NB4 (cell line): ENCODE data around the gene IGF2BP3.

Experiments used
- CTCF ChIP-seq: IDR thresholded peaks from one replicate; pipeline ENCODE4 v1.5.1; 2012; ENCODE audit warnings: low read depth, low read length
- MAX ChIP-seq: IDR thresholded peaks from 2 replicates; pipeline ENCODE4 v1.6.1; 2011; ENCODE audit warnings: low read depth, low read length
- POLR2A ChIP-seq: IDR thresholded peaks from 2 replicates; pipeline ENCODE4 v1.6.1; 2011; ENCODE audit warnings: mild to moderate bottlenecking; ENCODE audit not compliant: insufficient read length; ENCODE audit errors: extremely low read depth

- TF ChIP-seq CTCF (no peak), POLR2A (no peak), MAX (no peak)
Measured at GRCh38 chr7:23290993-23291392, 179.3 kb downstream of the IGF2BP3 start.
